GM12892 (cell line): ENCODE data around the gene EGFL7.

ENCODE experiments used
- POLR2A ChIP-seq: IDR thresholded peaks from 2 replicates; pipeline ENCODE4 v1.6.1; 2011; ENCODE audit warnings: low read depth, low read length, control low read depth
- POLR2AphosphoS5 ChIP-seq: IDR thresholded peaks from 2 replicates; pipeline ENCODE4 v1.6.1; 2011; ENCODE audit warnings: low read depth, low read length, control low read depth
- TAF1 ChIP-seq: IDR thresholded peaks from 2 replicates; pipeline ENCODE4 v1.6.1; 2011; ENCODE audit warnings: low read depth, mild to moderate bottlenecking, control low read depth, low read length, borderline replicate concordance

GRCh38 chr9:136707849-136708517 is 45.3 kb downstream of the EGFL7 start:
- TF ChIP-seq POLR2A: no peak
- no peak for TF ChIP-seq POLR2AphosphoS5
- no peak for TF ChIP-seq TAF1
